ENCODE data around the gene IGBP1.
"Not testable (repeated sequence)": the region's sequence is repeated elsewhere in the genome, so short reads cannot be mapped to it uniquely, and the experiment has no call there.

DNA sequence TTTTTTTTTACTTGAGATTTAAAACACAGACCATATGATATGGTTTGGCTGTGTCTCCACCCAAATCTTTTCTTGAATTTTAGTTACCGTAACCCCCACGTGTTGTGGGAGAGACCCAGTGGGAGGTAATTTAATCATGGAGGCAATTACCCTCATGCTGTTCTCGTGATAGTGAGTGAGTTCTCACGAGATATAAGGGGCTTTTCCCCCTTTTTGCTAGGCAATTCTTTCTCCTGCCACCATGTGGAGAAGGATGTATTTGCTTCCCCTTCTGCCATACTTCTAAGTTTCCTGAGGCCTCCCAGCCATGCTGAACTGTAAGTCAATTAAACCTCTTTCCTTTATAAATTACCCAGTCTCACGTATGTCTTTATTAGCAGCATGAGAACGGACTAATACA, 76.3 kb downstream of the IGBP1 start:
- TF ChIP-seq, protein P1, sequence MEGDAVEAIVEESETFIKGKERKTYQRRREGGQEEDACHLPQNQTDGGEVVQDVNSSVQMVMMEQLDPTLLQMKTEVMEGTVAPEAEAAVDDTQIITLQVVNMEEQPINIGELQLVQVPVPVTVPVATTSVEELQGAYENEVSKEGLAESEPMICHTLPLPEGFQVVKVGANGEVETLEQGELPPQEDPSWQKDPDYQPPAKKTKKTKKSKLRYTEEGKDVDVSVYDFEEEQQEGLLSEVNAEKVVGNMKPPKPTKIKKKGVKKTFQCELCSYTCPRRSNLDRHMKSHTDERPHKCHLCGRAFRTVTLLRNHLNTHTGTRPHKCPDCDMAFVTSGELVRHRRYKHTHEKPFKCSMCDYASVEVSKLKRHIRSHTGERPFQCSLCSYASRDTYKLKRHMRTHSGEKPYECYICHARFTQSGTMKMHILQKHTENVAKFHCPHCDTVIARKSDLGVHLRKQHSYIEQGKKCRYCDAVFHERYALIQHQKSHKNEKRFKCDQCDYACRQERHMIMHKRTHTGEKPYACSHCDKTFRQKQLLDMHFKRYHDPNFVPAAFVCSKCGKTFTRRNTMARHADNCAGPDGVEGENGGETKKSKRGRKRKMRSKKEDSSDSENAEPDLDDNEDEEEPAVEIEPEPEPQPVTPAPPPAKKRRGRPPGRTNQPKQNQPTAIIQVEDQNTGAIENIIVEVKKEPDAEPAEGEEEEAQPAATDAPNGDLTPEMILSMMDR (conservative IDR thresholded peaks at IDR 0.05; ENCODE audit: low read depth, low read length) = not testable (repeated sequence)
- TF ChIP-seq EZH2 (IDR thresholded peaks at IDR 0.05; ENCODE audit: borderline replicate concordance, low read depth, low read length, poor library complexity, severe bottlenecking) = not testable (repeated sequence)
